ENCODE data around the gene NPAS1. TPM values are rescaled to one million over a fixed set of nuclear protein-coding genes. Genes with fewer than 3 reads are reported as not detected.

NPAS1 gene
- total and polyA plus RNA-seq, 2 of the 13 experiments (the other 11 are each of a cell fraction or from before 2014, with no cell fraction given), result 0.35 to 2.9 TPM

DNA sequence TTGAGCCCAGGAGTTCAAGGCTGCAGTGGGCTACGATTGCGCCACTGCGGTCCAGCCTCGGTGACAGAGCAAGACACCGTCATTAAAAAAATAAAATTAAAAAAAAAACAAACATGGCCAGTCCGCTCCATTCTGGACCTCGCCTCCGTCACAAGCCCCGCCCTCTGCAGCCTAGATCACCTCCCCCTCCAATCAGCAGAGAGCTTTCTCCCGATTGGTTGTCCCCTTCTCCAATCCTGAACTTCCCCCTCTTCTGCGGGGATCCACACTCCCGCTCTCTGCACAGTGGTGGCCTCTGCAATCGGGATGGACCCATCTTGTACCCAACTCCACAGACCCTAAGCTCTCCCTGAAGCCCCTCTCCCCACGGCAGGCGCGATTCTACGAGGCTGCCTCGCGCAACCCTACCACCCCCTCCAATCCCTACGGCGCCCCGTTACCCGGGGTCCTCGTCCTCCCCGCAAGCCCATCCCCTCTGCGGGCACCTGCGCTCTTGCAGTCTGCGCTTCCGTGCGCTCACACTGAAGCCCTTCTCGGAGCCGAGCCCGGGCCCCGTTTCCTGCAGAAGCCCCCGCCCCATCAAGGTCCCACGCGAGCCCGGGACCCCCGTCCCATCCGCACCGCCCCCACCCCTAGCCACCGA lies 28.2 kb downstream of the NPAS1 start (continued):
- TF ChIP-seq, protein P1, sequence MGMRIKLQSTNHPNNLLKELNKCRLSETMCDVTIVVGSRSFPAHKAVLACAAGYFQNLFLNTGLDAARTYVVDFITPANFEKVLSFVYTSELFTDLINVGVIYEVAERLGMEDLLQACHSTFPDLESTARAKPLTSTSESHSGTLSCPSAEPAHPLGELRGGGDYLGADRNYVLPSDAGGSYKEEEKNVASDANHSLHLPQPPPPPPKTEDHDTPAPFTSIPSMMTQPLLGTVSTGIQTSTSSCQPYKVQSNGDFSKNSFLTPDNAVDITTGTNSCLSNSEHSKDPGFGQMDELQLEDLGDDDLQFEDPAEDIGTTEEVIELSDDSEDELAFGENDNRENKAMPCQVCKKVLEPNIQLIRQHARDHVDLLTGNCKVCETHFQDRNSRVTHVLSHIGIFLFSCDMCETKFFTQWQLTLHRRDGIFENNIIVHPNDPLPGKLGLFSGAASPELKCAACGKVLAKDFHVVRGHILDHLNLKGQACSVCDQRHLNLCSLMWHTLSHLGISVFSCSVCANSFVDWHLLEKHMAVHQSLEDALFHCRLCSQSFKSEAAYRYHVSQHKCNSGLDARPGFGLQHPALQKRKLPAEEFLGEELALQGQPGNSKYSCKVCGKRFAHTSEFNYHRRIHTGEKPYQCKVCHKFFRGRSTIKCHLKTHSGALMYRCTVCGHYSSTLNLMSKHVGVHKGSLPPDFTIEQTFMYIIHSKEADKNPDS (CRISPR knock-in tag; IDR thresholded peaks at IDR 0.05), result 0 out of 2 replicates have a peak, but pooled peaks have one; percentile 57
- TF ChIP-seq KLF11 (CRISPR knock-in tag; IDR thresholded peaks at IDR 0.05), result no peak
- TF ChIP-seq MYC (CRISPR knock-in tag; IDR thresholded peaks at IDR 0.05; ENCODE audit: borderline replicate concordance), result no peak; the same call in 1 of the 2 replicates
- TF ChIP-seq PAWR (CRISPR knock-in tag; IDR thresholded peaks at IDR 0.05; ENCODE audit: borderline replicate concordance), result no peak
- TF ChIP-seq ZNF781 (CRISPR knock-in tag; IDR thresholded peaks at IDR 0.05; ENCODE audit: borderline replicate concordance, not compliant biosample characterization), result peak; percentile 37
- no peak for TF ChIP-seq ZNF232 (CRISPR knock-in tag; IDR thresholded peaks at IDR 0.05; ENCODE audit: borderline replicate concordance)
- no peak for TF ChIP-seq ZNF660 (CRISPR knock-in tag; IDR thresholded peaks at IDR 0.05; ENCODE audit: borderline replicate concordance, low read depth)
- no peak for TF ChIP-seq ZNF136 (CRISPR knock-in tag; IDR thresholded peaks at IDR 0.05; ENCODE audit: low read depth)
- TF ChIP-seq FOSL2 (CRISPR knock-in tag; IDR thresholded peaks at IDR 0.05), result no peak
- no peak; the same call in 1 of the 2 replicates for TF ChIP-seq RXRA (CRISPR knock-in tag; IDR thresholded peaks at IDR 0.05)
- peak; percentile 70 for TF ChIP-seq AGO2 (optimal IDR thresholded peaks at IDR 0.05; ENCODE audit: low read depth, low read length)
- no peak for TF ChIP-seq TOPORS (CRISPR knock-in tag; IDR thresholded peaks at IDR 0.05)
- TF ChIP-seq, protein P2, sequence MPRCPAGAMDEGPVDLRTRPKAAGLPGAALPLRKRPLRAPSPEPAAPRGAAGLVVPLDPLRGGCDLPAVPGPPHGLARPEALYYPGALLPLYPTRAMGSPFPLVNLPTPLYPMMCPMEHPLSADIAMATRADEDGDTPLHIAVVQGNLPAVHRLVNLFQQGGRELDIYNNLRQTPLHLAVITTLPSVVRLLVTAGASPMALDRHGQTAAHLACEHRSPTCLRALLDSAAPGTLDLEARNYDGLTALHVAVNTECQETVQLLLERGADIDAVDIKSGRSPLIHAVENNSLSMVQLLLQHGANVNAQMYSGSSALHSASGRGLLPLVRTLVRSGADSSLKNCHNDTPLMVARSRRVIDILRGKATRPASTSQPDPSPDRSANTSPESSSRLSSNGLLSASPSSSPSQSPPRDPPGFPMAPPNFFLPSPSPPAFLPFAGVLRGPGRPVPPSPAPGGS (CRISPR knock-in tag; IDR thresholded peaks at IDR 0.05), result no peak
- TF ChIP-seq JARID2 (CRISPR knock-in tag; IDR thresholded peaks at IDR 0.05; ENCODE audit: insufficient replicate concordance), result no peak
- TF ChIP-seq CBFB (CRISPR knock-in tag; IDR thresholded peaks at IDR 0.05), result no peak
- TF ChIP-seq ZSCAN31 (CRISPR knock-in tag; IDR thresholded peaks at IDR 0.05; ENCODE audit: low read depth), result no peak; the same call in 1 of the 2 replicates
- TF ChIP-seq, protein P3, sequence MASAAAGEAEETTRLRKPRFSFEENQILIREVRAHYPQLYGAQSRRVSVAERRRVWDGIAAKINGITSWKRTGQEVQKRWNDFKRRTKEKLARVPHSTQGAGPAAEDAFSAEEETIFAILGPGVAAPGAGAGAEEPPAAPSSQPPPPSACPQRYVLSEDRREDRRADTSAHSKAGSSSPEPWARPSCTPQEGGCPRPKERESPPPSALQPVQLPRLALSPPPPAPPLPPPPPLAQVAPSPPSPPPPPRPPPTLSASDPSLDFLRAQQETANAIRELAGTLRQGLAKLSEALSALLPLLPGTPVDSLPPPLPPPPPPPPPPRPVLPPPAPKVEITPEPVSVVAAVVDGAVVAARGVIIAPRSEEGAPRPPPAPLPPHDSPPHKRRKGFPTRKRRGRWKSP (CRISPR knock-in tag; IDR thresholded peaks at IDR 0.05), result no peak
- TF ChIP-seq, protein P4, sequence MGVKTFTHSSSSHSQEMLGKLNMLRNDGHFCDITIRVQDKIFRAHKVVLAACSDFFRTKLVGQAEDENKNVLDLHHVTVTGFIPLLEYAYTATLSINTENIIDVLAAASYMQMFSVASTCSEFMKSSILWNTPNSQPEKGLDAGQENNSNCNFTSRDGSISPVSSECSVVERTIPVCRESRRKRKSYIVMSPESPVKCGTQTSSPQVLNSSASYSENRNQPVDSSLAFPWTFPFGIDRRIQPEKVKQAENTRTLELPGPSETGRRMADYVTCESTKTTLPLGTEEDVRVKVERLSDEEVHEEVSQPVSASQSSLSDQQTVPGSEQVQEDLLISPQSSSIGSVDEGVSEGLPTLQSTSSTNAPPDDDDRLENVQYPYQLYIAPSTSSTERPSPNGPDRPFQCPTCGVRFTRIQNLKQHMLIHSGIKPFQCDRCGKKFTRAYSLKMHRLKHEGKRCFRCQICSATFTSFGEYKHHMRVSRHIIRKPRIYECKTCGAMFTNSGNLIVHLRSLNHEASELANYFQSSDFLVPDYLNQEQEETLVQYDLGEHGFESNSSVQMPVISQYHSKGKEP (CRISPR knock-in tag; IDR thresholded peaks at IDR 0.05), result no peak
- TF ChIP-seq ONECUT2 (CRISPR knock-in tag; IDR thresholded peaks at IDR 0.05), result no peak
- no peak for TF ChIP-seq ZNF484 (CRISPR knock-in tag; IDR thresholded peaks at IDR 0.05; ENCODE audit: borderline replicate concordance, low read depth)
- TF ChIP-seq ZNF460 (CRISPR knock-in tag; IDR thresholded peaks at IDR 0.05; ENCODE audit: borderline replicate concordance), result no peak
- TF ChIP-seq NFYB (CRISPR knock-in tag; IDR thresholded peaks at IDR 0.05), result peak; percentile 84
- no peak for TF ChIP-seq SOX6 (IDR thresholded peaks at IDR 0.05)
- TF ChIP-seq SOX6 (CRISPR knock-in tag; IDR thresholded peaks at IDR 0.05), result peak; percentile 51
- no peak for TF ChIP-seq NFRKB (IDR thresholded peaks at IDR 0.05)
- TF ChIP-seq FIP1L1 (IDR thresholded peaks at IDR 0.05; ENCODE audit: borderline replicate concordance, insufficient read depth, low read depth, low read length), result no peak
